ES-I3 (cell line): Measurements from ENCODE around the gene PARP1.

Source experiments
- H3K36me3 ChIP-seq: 2 replicates; pipeline ENCODE4 v1.6.1; 2013; ENCODE audit warnings: mild to moderate bottlenecking, low read length, control low read depth, moderate library complexity; ENCODE audit not compliant: insufficient read depth
- H3K4me1 ChIP-seq: 2 replicates; pipeline ENCODE4 v1.6.1; 2013; ENCODE audit warnings: mild to moderate bottlenecking, control low read depth, low read length; ENCODE audit not compliant: insufficient read depth
- H3K9ac ChIP-seq: 2 replicates; pipeline ENCODE4 v1.6.1; 2013; ENCODE audit warnings: low read depth, mild to moderate bottlenecking, low read length, moderate library complexity
- H3K9me3 ChIP-seq: 2 replicates; pipeline ENCODE4 v1.6.1; 2013; ENCODE audit warnings: mild to moderate bottlenecking, low read length, moderate library complexity; ENCODE audit not compliant: control insufficient read depth, insufficient read depth

The PARP1 gene

DNA sequence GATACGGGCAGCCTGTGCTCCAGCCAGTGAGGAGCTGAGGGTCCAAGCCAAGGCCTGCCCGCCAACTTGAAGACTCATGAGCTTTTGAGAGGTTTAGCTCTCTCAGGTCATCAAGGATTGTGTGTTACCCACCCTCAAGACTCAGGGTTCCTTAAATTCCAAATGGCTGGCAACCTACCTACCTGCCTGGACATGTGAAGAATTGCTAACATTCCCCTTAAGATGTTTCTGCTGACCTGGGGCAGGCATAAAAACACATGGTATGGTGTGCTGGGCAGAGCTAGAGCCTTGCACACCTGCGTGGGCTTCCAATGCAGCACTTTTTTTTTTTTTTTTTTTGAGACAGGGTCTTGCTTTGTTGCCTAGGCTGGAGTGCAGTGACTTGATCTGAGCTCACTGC is 17.2 kb downstream of the PARP1 start:
- Histone ChIP-seq H3K9ac (no peak overlapping the region), H3K9me3 (no peaks in the 10 kb centered on the region), H3K36me3 (peaks cover 38% of the 10 kb centered on the region), H3K4me1 (no peaks in the 10 kb centered on the region)

- H3K36me3 ChIP-seq: peaks cover 51% of the 10 kb centered on the region
- no peaks in the 10 kb centered on the region for H3K4me1 ChIP-seq
- H3K9me3 ChIP-seq: no peaks in the 10 kb centered on the region
- H3K9ac ChIP-seq: no peak overlapping the region
Measured at GRCh38 chr1:226388131-226388530, 19.8 kb downstream of the PARP1 start.

GRCh38 chr1:226384717-226385116 is 23.2 kb downstream of the PARP1 start:
- Histone ChIP-seq H3K9me3 (no peaks in the 10 kb centered on the region), H3K9ac (no peak overlapping the region; the same call in 1 of the 2 replicates), H3K4me1 (no peaks in the 10 kb centered on the region), H3K36me3 (peaks cover 62% of the 10 kb centered on the region)

GRCh38 chr1:226384040-226384439 is 23.9 kb downstream of the PARP1 start:
- Histone ChIP-seq H3K4me1 (no peaks in the 10 kb centered on the region), H3K9me3 (no peaks in the 10 kb centered on the region), H3K9ac (no peak overlapping the region), H3K36me3 (peaks cover 62% of the 10 kb centered on the region)

DNA sequence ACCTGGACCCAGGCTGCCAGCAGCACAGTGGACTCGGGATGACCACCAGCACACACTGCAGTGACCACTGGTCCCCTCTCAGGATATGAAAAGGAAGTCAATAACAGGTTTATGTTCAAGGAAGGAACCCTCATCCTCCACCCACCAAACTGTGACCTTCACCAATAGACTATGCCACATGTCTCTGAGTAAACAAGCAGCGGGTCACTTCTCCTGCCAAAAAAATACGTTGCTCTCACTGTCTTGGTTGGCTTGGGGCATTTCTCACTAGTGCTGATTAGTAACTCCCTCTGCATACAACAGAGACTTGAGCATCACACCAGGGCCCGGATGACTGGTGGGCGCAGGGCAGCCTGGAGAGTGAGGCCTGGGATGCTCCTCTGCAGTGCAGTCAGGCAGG is 25.9 kb downstream of the PARP1 start:
- no peak overlapping the region for H3K9ac ChIP-seq
- H3K36me3 ChIP-seq: peaks cover 59% of the 10 kb centered on the region
- no peaks in the 10 kb centered on the region for H3K9me3 ChIP-seq
- H3K4me1 ChIP-seq: no peaks in the 10 kb centered on the region

- peaks cover 61% of the 10 kb centered on the region for H3K36me3 ChIP-seq
Measured at GRCh38 chr1:226381226-226381998, 26.5 kb downstream of the PARP1 start.

GRCh38 chr1:226378071-226378470 is 29.8 kb downstream of the PARP1 start:
- no peaks in the 10 kb centered on the region for H3K9me3 ChIP-seq
- peaks cover 65% of the 10 kb centered on the region for H3K36me3 ChIP-seq
- H3K9ac ChIP-seq: no peak overlapping the region
- no peaks in the 10 kb centered on the region for H3K4me1 ChIP-seq

More at GRCh38 chr1:226381226-226381998, 26.5 kb downstream of the PARP1 start:
- no peak overlapping the region for H3K9ac ChIP-seq
- no peaks in the 10 kb centered on the region for H3K9me3 ChIP-seq
- H3K4me1 ChIP-seq: no peaks in the 10 kb centered on the region

DNA sequence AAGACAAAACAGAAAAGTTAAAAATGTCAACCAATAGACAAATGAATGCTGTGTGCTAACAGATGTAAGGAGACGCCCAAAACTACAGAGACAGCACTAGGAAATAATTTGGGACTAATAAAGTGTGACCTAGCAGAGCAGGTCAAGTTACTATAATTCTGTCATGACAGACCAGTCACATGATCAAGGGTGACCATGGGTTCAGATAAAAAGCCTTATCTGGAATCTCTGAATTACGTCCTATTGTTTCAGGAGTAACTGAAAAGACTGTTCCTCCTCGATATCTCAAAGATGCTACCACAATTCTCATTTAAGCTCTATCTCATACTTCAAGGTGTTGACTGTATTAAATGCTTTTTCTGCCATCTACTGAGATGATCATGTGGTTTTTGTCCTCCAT is 31.6 kb downstream of the PARP1 start:
- no peaks in the 10 kb centered on the region for H3K4me1 ChIP-seq
- no peaks in the 10 kb centered on the region for H3K9me3 ChIP-seq
- no peak overlapping the region for H3K9ac ChIP-seq
- peaks cover 69% of the 10 kb centered on the region for H3K36me3 ChIP-seq

GRCh38 chr1:226373376-226373775 is 34.5 kb downstream of the PARP1 start:
- Histone ChIP-seq H3K36me3 (peaks cover 62% of the 10 kb centered on the region), H3K9me3 (no peaks in the 10 kb centered on the region), H3K4me1 (no peaks in the 10 kb centered on the region), H3K9ac (no peak overlapping the region)

DNA sequence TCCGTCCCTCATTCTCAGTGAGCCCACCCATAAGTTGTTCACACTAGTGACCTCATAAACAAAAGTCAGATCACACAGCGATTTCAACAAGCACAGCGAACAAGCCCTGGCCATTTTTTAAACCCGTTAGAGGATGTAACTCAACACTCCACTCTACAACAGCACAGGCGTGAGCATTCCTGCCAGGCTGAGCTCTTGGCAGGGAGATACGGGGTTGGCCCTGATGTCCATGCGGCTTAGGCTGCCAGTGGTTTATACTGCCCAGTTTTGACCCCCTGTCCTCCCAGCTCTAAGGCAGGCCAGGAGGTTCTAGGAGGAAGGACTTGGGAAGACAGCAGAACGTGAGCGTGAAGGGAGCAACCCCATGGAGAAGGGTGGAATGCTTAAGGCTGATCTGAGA is 35.0 kb downstream of the PARP1 start:
- Histone ChIP-seq H3K36me3 (peaks cover 65% of the 10 kb centered on the region), H3K4me1 (no peaks in the 10 kb centered on the region), H3K9ac (no peak overlapping the region), H3K9me3 (no peaks in the 10 kb centered on the region)

DNA sequence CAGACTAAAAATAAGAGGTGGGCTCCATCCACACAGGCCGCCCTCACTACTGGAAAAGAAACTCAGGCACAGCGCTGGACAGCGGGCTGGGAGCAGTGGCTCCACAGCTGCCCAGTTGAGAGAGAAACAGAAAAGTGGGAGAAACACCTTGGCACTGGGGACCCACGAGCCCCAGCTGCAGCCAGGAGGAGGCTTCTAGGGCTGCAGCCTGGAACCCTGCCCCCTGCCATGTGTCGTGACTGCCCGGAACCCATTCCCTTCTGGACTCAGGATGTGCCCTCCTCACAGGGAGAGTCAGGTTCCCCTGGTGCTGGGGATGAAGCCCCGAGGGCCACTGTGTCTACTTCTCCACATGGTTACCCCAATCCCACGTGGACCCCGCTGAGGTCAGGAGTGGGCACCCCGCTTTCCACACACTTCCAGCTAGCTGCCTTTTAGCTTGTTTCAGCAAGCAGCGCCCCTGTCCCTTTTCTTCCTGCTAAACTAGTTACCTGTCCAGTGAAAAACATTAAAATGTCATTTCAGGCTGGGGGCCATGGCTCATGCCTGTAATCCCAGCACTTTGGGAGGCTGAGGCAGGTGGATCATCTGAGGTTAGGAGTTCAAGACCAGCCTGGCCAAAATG is 35.9 kb downstream of the PARP1 start:
- H3K9me3 ChIP-seq: no peaks in the 10 kb centered on the region
- no peaks in the 10 kb centered on the region for H3K4me1 ChIP-seq
- peaks cover 67% of the 10 kb centered on the region for H3K36me3 ChIP-seq
- H3K9ac ChIP-seq: no peak overlapping the region

GRCh38 chr1:226371027-226371694 is 36.7 kb downstream of the PARP1 start:
- Histone ChIP-seq H3K36me3 (peaks cover 64% of the 10 kb centered on the region), H3K9ac (no peak overlapping the region), H3K9me3 (no peaks in the 10 kb centered on the region), H3K4me1 (no peaks in the 10 kb centered on the region)

GRCh38 chr1:226370144-226370923 is 37.6 kb downstream of the PARP1 start:
- H3K9ac ChIP-seq: no peak overlapping the region
- H3K4me1 ChIP-seq: no peaks in the 10 kb centered on the region
- no peaks in the 10 kb centered on the region for H3K9me3 ChIP-seq
- peaks cover 68% of the 10 kb centered on the region for H3K36me3 ChIP-seq

GRCh38 chr1:226369110-226369509 is 38.8 kb downstream of the PARP1 start:
- H3K9ac ChIP-seq: no peak overlapping the region
- peaks cover 71% of the 10 kb centered on the region for H3K36me3 ChIP-seq
- H3K9me3 ChIP-seq: no peaks in the 10 kb centered on the region
- H3K4me1 ChIP-seq: no peaks in the 10 kb centered on the region
